Spinal cord (tissue), 10 donors: ENCODE measurements around the gene SPACDR. TPM values are rescaled to one million over a fixed set of nuclear protein-coding genes. Genes with fewer than 3 reads are reported as not detected.

Source experiments
- DNase-seq, 6 donors: peaks; one replicate each; pipeline versions ENCODE4 v3.0.0 to v3.0.0-alpha.2; 2013 to 2015; ENCODE audit warnings: low spot score in 6 of 6, low read depth in 4 of 6
- H3K27ac ChIP-seq: one replicate; pipeline ENCODE4 v1.5.1; 2013; ENCODE audit warnings: low read depth, low read length, control low read depth
- H3K27me3 ChIP-seq: one replicate; pipeline ENCODE4 v1.6.1; 2013; ENCODE audit warnings: low read length; ENCODE audit not compliant: control insufficient read depth, insufficient read depth
- H3K36me3 ChIP-seq: one replicate; pipeline ENCODE4 v1.6.1; 2013; ENCODE audit warnings: low read length; ENCODE audit not compliant: control insufficient read depth, insufficient read depth
- H3K4me1 ChIP-seq: one replicate; pipeline ENCODE4 v1.6.1; 2013; ENCODE audit warnings: low read length; ENCODE audit not compliant: control insufficient read depth, insufficient read depth
- H3K4me3 ChIP-seq: one replicate; pipeline ENCODE4 v1.5.1; 2013; ENCODE audit warnings: low read depth, low read length, control low read depth
- H3K9me3 ChIP-seq: one replicate; pipeline ENCODE4 v1.6.1; 2013; ENCODE audit warnings: low read length; ENCODE audit not compliant: control insufficient read depth, insufficient read depth
- WGBS: methylation state at CpG from one replicate; pipeline ENCODE4 v1.1.5; 2013; ENCODE audit warnings: missing lambda C conversion rate; ENCODE audit not compliant: insufficient coverage; 5-methylcytosine and 5-hydroxymethylcytosine counted together
- polyA plus RNA-seq, 2 donors: library from polyadenylated mRNA; unstranded; fragments of 120-200 nt; gene quantifications; one replicate each; pipeline ENCODE4 v1.2.1, GENCODE V29; 2013; ENCODE audit not compliant: insufficient read length in 2 of 2
- total RNA-seq, 2 donors: library from RNA; depleted of rRNA in 1 of 2; stranded (reverse); fragments of 120-200 nt in 1 of 2; fragments of >200 nt in 1 of 2; gene quantifications; one replicate each; pipeline versions ENCODE4 v1.2.3 to v1.2.4, GENCODE V29; 2013 to 2014
- donor health status: healthy.

SPACDR gene
- total and polyA plus RNA-seq, 4 donors, result 2.0 to 12.0 (median 4.3) TPM

DNA sequence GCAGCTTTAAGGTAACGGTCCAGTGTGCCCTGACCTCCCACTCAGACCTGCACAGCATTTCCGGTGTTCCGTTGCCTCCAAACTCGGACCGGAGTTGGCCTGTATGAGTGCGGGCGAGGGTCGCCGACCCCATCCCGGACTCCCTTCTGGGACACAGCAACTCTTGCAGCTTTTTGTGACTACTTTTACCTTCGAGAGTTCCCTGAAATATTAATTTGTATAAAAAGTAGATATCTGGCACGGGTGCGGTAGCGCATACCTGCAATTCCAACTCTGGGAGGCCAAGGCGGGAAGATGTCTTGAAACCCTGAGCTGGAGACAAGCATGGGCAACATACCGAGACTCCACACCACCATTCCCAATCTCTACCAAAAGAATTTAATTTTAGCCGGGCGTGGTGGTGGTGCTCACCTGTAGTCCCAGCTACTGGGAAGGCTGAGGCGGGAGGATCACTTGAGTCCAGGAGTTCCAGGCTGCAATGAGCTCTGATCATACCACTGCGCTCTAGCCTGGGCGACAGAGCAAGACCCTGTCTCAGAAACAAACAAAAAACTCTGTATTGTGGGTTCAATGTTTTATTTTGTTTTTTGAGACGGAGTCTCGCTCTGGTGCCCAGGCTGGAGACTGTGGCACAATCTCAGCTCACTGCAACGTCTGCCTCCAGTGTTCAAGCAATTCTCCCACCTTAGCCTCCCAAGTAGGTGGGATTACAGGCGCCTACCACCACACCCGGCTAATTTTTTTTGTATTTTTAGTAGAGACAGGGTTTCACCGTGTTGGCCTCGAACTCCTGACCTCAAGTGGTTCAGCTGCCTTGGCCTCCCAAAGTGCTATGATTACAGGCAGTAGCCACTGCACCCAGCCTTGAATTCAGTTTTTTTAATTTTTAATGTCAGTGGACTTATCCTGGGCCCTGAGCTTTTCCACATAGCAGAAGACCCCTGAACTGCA lies 26.6 kb downstream of the SPACDR start:
- no peak overlapping the region for H3K4me3 ChIP-seq
- no peaks in the 10 kb centered on the region for H3K9me3 ChIP-seq
- H3K36me3 ChIP-seq, result peaks cover 36% of the 10 kb centered on the region
- no peaks in the 10 kb centered on the region for H3K27me3 ChIP-seq
- 97% methylated on average over 16 of the region's 28 CpGs for WGBS
- peaks cover 28% of the 10 kb centered on the region for H3K4me1 ChIP-seq
- no peak overlapping the region for H3K27ac ChIP-seq
- DNase-seq, result no peak

- Histone ChIP-seq H3K27me3 (no peaks in the 10 kb centered on the region), H3K36me3 (peaks cover 44% of the 10 kb centered on the region), H3K27ac (peak overlapping the region; percentile 87), H3K4me1 (peaks cover 46% of the 10 kb centered on the region), H3K4me3 (peak overlapping the region; percentile 78), H3K9me3 (no peaks in the 10 kb centered on the region)
- DNase-seq, result peak in 2 of 6 donors; percentile 25 to 40
- WGBS, result 2% methylated on average over 81 of the region's 81 CpGs
These were observed 28.4 kb downstream of the SPACDR start for GRCh38 chr7:100435401-100436304.

- peaks cover 50% of the 10 kb centered on the region for H3K4me1 ChIP-seq
- H3K9me3 ChIP-seq, result no peaks in the 10 kb centered on the region
- no peak overlapping the region for H3K27ac ChIP-seq
- 90% methylated on average over 18 of the region's 22 CpGs for WGBS
- H3K36me3 ChIP-seq, result peaks cover 45% of the 10 kb centered on the region
- no peak overlapping the region for H3K4me3 ChIP-seq
- no peaks in the 10 kb centered on the region for H3K27me3 ChIP-seq
- no peak for DNase-seq
These were observed 29.5 kb downstream of the SPACDR start for GRCh38 chr7:100434297-100435144.

- no peak overlapping the region for H3K27ac ChIP-seq
- peaks cover 45% of the 10 kb centered on the region for H3K36me3 ChIP-seq
- DNase-seq, result no peak
- H3K4me3 ChIP-seq, result no peak overlapping the region
- 96% methylated on average over 7 of the region's 10 CpGs for WGBS
- no peaks in the 10 kb centered on the region for H3K27me3 ChIP-seq
- peaks cover 50% of the 10 kb centered on the region for H3K4me1 ChIP-seq
- no peaks in the 10 kb centered on the region for H3K9me3 ChIP-seq
These were observed 30.3 kb downstream of the SPACDR start for GRCh38 chr7:100433592-100434296.

DNA sequence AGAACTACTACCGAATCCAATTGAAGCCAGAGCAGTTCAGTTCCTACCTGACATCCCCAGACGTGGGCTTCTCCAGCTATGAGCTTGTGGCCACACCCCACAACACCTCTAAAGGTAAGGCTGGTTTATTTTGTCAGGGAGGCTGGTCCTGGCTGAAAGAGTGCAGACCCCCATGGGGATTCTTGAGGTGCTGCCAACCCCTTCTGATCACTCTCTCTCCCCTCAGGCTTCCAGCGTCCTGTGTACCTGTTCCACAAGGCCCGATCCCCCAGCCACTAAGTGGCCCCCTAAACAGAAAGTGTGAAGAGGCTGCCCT lies 30.8 kb downstream of the SPACDR start:
- H3K4me3 ChIP-seq, result no peak overlapping the region
- WGBS, result 73% methylated on average over 3 of the region's 4 CpGs
- H3K27ac ChIP-seq, result no peak overlapping the region
- no peaks in the 10 kb centered on the region for H3K9me3 ChIP-seq
- H3K4me1 ChIP-seq, result peaks cover 53% of the 10 kb centered on the region
- no peaks in the 10 kb centered on the region for H3K27me3 ChIP-seq
- H3K36me3 ChIP-seq, result peaks cover 45% of the 10 kb centered on the region
- DNase-seq, result no peak

- no peaks in the 10 kb centered on the region for H3K27me3 ChIP-seq
- H3K9me3 ChIP-seq, result no peaks in the 10 kb centered on the region
- peaks cover 58% of the 10 kb centered on the region for H3K4me1 ChIP-seq
- H3K36me3 ChIP-seq, result peaks cover 45% of the 10 kb centered on the region
- H3K4me3 ChIP-seq, result no peak overlapping the region
- no peak for DNase-seq
- 90% methylated on average over 17 of the region's 21 CpGs for whole genome bisulfite sequencing
- no peak overlapping the region for H3K27ac ChIP-seq
These were observed 31.3 kb downstream of the SPACDR start for GRCh38 chr7:100432621-100433275.

DNA sequence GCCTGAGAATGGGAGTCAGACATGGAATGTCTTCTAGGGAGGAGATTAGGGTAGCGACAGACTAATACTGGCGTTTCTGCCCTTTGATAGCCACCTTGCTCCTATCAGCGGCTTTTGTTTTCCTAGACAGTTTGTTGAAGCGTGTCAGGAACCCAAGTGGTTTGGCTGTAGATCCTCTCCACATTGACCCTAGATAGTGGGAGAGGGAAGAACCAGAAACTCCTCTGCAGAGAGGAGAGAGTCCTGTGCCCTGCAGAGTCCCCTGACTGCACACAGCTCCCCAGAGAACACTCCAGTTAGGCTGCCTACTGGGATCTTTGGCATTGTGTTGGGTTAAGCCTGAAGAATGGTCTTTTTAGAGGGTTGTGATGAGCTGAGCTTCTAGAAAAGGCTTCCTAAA lies 32.0 kb downstream of the SPACDR start:
- H3K4me1 ChIP-seq, result peaks cover 59% of the 10 kb centered on the region
- H3K27me3 ChIP-seq, result no peaks in the 10 kb centered on the region
- no peak overlapping the region for H3K4me3 ChIP-seq
- H3K9me3 ChIP-seq, result no peaks in the 10 kb centered on the region
- 91% methylated on average over 3 of the region's 4 CpGs for WGBS
- H3K27ac ChIP-seq, result no peak overlapping the region
- no peak for DNase-seq
- H3K36me3 ChIP-seq, result peaks cover 45% of the 10 kb centered on the region

GRCh38 chr7:100431286-100431735 lies 32.7 kb downstream of the SPACDR start:
- Histone ChIP-seq H3K36me3 (peaks cover 45% of the 10 kb centered on the region), H3K27ac (no peak overlapping the region), H3K27me3 (no peaks in the 10 kb centered on the region), H3K9me3 (no peaks in the 10 kb centered on the region), H3K4me3 (no peak overlapping the region), H3K4me1 (peaks cover 53% of the 10 kb centered on the region)
- WGBS, result 87% methylated on average over 19 of the region's 23 CpGs
- DNase-seq, result no peak
